Osteocyte (in vitro differentiated cells): ENCODE measurements around the gene MPG. TPM values are rescaled to one million over a fixed set of nuclear protein-coding genes. Genes with fewer than 3 reads are reported as not detected.

Source experiments
- DNase-seq: peaks from one replicate; pipeline ENCODE4 v3.0.0; 2021; ENCODE audit warnings: mixed read lengths; ENCODE audit not compliant: unreplicated experiment; ENCODE audit errors: extremely low spot score
- H3K27ac Mint-ChIP-seq: one replicate; pipeline ENCODE4 v1.8.0; 2021; ENCODE audit warnings: mild to moderate bottlenecking, mixed read lengths; ENCODE audit not compliant: unreplicated experiment
- H3K27me3 Mint-ChIP-seq: one replicate; pipeline ENCODE4 v1.8.0; 2021; ENCODE audit warnings: mixed read lengths; ENCODE audit not compliant: unreplicated experiment
- H3K36me3 Mint-ChIP-seq: one replicate; pipeline ENCODE4 v1.8.0; 2021; ENCODE audit warnings: mixed read lengths; ENCODE audit not compliant: unreplicated experiment
- H3K4me1 Mint-ChIP-seq: one replicate; pipeline ENCODE4 v1.8.0; 2021; ENCODE audit warnings: mixed read lengths; ENCODE audit not compliant: unreplicated experiment
- H3K4me3 Mint-ChIP-seq: one replicate; pipeline ENCODE4 v1.8.0; 2021; ENCODE audit warnings: mild to moderate bottlenecking, moderate library complexity, mixed read lengths; ENCODE audit not compliant: unreplicated experiment
- H3K9me3 Mint-ChIP-seq: one replicate; pipeline ENCODE4 v1.8.0; 2021; ENCODE audit warnings: mixed read lengths; ENCODE audit not compliant: unreplicated experiment
- total RNA-seq: library from RNA; stranded (reverse); gene quantifications from 2 replicates; pipeline ENCODE4 v1.2.1, GENCODE V29; 2021
- TF ChIP-seq, protein P1 (sequence below): fragments of 200-600 bp; sonication (generic); IDR thresholded peaks from 2 replicates; pipeline ENCODE4 v1.5.0; 2021; ENCODE audit warnings: antibody characterized with exemption, mild to moderate bottlenecking, moderate library complexity

Gene MPG
- total RNA-seq, 1 donor from 2014 or later = 71.6 TPM

DNA sequence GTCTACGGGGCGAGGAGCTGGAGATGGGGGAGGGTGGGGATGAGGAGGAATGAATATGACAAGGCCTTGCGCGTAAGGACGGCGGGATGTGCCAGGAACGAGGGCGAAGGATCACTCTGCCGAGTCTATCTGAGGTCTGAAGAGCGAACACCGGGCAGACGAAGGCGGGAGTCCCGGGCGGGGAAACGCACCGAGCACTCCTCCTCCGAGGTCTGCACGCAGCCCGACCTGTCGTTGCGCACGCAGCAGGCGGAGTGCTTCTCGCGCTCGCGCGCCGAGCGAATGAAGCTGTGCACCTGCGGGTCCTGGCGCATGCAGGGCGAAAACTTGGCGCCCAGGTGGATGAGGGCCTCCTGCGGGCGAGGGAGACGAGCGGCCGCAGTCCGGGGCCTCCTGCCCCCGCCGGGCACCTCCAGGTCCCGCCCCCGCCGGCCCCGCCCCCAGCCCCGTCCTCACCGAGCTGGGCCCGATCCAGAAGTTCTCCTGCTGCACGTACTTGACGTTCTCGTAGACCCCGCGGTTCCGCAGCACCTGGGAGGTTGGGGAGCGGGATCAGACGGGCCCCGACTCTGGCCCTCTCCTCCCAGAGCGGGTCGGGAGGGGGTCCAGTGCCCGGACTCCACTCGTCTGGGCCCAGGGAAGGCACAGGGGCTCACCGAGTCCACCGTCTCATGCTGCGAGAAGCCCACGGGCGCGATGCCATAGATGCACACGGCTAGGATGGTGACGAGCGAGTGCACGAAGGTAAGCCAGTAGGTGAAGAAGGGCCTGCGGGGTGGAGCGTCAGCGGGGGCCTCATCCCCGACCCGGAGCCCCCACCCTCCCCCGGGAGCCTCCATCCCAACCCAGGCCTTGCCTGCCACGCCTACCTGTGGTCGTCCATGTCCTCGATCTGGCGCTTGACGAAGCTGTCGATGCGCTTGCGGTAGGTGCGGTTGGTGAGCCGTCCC lies 16.8 kb upstream of the MPG start:
- no peak overlapping the region for H3K4me3 Mint-ChIP-seq
- no peak for DNase-seq
- H3K9me3 Mint-ChIP-seq = no peaks in the 10 kb centered on the region
- TF ChIP-seq, protein P1, sequence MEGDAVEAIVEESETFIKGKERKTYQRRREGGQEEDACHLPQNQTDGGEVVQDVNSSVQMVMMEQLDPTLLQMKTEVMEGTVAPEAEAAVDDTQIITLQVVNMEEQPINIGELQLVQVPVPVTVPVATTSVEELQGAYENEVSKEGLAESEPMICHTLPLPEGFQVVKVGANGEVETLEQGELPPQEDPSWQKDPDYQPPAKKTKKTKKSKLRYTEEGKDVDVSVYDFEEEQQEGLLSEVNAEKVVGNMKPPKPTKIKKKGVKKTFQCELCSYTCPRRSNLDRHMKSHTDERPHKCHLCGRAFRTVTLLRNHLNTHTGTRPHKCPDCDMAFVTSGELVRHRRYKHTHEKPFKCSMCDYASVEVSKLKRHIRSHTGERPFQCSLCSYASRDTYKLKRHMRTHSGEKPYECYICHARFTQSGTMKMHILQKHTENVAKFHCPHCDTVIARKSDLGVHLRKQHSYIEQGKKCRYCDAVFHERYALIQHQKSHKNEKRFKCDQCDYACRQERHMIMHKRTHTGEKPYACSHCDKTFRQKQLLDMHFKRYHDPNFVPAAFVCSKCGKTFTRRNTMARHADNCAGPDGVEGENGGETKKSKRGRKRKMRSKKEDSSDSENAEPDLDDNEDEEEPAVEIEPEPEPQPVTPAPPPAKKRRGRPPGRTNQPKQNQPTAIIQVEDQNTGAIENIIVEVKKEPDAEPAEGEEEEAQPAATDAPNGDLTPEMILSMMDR = no peak
- no peaks in the 10 kb centered on the region for H3K27me3 Mint-ChIP-seq
- H3K36me3 Mint-ChIP-seq = peaks cover 28% of the 10 kb centered on the region
- H3K27ac Mint-ChIP-seq = no peak overlapping the region
- H3K4me1 Mint-ChIP-seq = peaks cover 8% of the 10 kb centered on the region

DNA sequence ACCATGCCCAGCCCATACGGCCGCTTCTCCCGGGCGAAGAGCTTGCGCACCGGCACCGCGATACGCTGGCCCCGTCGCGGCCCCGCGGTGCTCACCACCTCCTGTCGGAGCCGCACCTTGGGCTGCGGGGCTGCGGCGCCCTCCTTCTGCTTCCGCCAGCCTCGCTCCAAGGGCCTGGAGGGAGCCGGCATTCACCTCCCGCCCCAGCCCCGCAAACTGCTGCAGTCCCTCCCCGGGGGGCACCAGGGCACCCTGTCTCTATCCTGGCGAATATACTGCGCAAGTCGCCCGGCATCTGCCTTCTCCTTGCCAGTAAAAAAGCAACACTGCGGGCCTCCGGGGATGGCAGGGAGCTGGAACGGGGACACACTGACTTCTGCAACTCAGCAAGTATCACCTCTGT lies 16.1 kb upstream of the MPG start:
- H3K4me3 Mint-ChIP-seq = no peak overlapping the region
- TF ChIP-seq, protein P1 = no peak
- peaks cover 8% of the 10 kb centered on the region for H3K4me1 Mint-ChIP-seq
- H3K27ac Mint-ChIP-seq = no peak overlapping the region
- peaks cover 28% of the 10 kb centered on the region for H3K36me3 Mint-ChIP-seq
- H3K27me3 Mint-ChIP-seq = no peaks in the 10 kb centered on the region
- H3K9me3 Mint-ChIP-seq = no peaks in the 10 kb centered on the region
- no peak for DNase-seq

DNA sequence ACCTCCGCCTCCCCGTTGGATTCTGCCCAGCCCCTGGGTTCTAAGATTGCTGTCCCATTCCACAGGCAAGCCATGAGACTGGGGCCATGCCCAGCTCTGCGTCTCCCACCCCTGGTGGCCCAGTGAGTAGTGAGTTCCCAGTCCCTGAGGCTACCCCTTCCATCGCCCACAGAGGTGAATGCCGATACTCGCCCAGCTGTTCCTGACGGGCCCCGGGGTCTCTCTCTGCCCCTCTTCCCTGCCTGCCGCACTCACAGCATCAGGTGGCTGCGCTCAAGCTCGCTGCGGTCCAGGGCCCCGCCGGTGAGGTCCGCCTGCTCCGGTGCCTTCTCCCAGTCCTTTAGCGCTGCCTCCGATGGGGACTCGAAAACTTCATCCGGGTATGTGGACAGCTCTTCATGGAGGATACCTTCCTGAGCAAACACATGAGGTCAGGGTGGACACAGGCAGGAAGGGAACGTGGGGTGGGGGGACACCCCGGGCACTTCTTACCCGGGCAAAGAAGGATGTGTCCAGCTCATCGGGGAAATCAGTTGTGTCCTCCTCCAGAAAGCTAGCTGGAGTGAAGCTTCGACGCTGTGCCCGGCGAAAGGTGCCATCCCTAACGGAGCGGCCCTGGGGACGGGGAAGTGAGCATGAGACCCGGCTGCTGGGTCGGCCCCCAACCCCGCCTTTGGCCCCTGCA lies 15.6 kb upstream of the MPG start:
- Mint-ChIP-seq H3K27me3 (no peaks in the 10 kb centered on the region), H3K27ac (no peak overlapping the region), H3K9me3 (no peaks in the 10 kb centered on the region), H3K36me3 (peaks cover 25% of the 10 kb centered on the region), H3K4me3 (no peak overlapping the region), H3K4me1 (peaks cover 11% of the 10 kb centered on the region)
- TF ChIP-seq, protein P1 = no peak
- no peak for DNase-seq

DNA sequence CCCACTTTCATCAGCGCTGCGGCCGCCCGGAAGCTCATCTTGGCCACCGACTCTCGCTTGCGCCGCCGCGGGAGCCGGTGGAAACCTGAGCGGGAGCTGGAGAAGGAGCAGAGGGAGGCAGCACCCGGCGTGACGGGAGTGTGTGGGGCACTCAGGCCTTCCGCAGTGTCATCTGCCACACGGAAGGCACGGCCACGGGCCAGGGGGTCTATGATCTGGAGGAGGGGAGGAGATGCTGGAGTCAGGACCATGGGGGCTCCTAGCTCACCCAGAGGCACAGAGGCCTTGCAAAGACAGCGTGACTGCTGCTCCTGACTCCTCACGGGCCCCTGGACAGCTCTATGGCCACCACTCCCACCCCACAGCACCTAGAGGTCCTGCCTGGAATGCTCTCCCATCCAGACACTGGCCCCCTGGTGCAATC lies 15.0 kb upstream of the MPG start:
- Mint-ChIP-seq H3K9me3 (no peaks in the 10 kb centered on the region), H3K4me3 (no peak overlapping the region), H3K4me1 (peaks cover 16% of the 10 kb centered on the region), H3K27ac (no peak overlapping the region), H3K36me3 (peaks cover 22% of the 10 kb centered on the region), H3K27me3 (no peaks in the 10 kb centered on the region)
- TF ChIP-seq, protein P1 = no peak
- DNase-seq = no peak

DNA sequence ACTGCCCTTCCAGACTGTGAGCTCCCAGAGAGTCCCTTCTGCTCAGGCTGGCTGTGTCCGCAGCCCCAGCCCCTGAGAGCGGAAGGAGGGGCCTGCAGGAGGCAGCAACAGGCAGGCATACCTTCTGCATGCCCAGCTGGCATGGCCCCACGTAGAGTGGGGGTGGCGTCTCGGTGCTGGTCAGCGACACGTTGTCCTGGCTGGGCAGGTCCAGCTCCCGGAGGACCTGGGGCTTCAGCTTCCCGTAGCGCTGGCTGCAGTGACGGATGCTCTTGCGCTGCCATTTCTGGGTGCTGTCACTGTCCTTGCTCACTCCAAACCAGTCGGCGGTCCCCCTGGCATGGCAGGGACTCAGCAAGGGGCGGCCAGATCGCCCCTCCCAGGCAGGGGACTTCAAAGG lies 14.6 kb upstream of the MPG start:
- H3K9me3 Mint-ChIP-seq = no peaks in the 10 kb centered on the region
- TF ChIP-seq, protein P1 = no peak
- peaks cover 18% of the 10 kb centered on the region for H3K36me3 Mint-ChIP-seq
- H3K4me3 Mint-ChIP-seq = no peak overlapping the region
- H3K4me1 Mint-ChIP-seq = peaks cover 21% of the 10 kb centered on the region
- no peak for DNase-seq
- no peaks in the 10 kb centered on the region for H3K27me3 Mint-ChIP-seq
- H3K27ac Mint-ChIP-seq = no peak overlapping the region
